ENCODE data around the gene GOLPH3.
"Not testable (repeated sequence)": the region's sequence is repeated elsewhere in the genome, so short reads cannot be mapped to it uniquely, and the experiment has no call there.

The GOLPH3 gene

DNA sequence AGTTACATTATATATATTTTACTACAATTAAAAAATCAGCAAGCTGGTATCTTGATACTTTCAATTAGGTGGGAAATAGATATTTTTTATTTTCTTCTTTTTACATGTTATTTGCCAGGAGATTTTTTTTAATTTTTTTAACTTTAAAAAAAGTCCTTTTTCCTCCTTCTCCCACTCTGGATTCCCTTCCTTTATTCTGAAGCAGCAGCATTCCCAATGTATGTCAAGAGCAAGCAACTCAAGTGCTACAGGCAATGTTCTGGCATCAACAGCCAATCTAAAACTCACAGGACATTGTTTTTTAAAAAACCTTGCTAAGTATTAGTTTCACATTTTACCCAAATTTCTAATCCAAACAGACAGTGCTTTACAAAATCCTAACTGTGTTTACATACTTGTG, 41.4 kb downstream of the GOLPH3 start:
- DNase-seq = no peak

DNA sequence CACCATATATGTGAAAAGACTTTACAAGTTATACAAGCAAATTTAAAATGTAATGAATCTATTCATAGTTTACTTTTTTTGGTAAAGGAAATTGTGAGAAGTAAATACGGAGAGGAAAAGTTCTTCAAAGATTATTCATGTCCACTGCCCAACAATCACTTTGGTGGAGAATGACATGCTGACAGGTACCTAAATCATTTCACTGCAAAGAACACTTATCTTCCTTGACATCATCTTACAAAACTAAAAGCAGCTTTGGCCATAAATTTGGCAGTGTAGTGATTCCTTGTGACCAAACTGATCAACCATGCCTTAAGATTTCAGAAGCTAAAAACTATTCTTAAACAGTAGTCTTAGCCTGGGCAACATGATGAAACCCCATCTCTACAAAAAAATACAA, 42.5 kb downstream of the GOLPH3 start:
- DNase-seq = no peak

DNA sequence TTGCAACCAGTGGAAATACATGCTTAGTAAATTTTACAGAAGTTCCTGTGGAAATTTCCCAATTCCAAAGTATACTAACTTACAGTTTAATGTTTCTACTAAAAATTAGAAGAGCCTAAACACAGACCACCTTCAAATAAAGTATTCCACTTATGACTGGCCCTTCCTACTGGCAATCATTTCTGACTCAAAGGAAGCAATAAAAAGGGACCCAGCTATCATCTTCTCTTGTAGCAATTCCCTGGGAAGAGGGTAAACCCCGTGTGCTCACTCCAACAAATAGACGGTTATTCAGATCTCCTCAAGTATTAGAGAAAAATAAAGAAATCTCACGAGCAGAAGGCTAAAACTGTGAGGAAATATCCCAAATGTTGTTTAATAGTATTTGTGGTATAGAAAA, 43.3 kb downstream of the GOLPH3 start:
- no peak for DNase-seq

DNA sequence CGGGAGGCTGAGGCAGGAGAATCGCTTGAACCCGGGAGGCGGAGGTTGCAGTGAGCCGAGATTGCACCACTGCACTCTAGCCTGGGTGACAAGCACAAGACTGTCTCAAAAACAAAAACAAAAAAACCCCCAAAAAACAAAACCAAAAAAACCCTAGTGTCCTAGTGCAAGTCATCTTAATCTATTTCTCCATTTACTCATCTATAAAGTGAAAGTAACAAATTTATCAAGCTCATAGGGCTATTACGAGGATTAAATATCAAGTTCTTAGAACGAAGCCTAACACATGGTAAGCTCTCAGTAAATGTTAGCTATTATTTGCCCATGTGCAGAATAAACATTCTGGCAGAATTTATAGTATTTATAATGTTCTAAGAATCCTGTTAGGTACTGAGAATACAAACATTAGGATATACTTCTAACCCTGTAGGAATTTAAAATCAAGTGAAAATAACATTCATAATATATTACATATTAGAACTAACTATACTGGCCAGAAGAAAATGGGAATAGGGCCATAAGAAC, 45.0 kb downstream of the GOLPH3 start:
- no peak for DNase-seq

DNA sequence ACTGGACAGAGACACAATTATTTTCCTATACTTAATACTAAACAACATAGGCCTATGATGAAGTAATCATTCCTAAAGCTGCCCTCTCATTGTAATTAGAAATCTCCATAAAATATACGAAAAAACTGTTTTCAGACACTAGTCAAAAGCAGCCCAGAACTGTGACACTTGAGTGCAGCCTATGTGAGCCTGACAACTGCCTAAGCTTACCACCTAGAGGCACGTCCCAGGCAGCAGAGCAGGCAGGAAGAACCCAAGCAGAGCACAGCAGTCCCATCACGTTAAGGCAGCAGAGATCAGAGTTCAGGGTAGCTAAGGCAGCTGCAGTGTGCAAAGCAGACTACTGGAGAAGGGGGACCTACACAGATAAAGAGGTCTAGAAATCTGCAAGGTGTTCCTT, 46.4 kb downstream of the GOLPH3 start:
- no peak for DNase-seq

DNA sequence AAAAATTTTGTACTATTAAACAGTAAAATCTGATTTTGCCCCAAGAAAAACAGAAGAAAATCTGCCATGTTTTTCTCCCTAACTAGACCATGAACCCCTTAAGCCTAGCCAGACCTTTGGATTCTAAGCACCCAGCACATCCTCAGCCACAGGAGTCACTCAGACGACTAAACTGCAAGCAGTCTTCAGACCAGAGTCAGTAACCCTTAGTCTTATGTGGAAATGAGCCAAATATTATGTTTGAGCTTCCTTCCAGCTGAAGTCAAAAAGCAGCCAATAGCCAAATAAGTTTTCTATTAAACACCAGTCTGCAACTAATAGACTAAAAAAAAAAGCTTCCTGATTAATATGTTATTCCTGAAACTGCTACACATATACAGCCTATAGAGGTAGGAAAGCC, 47.4 kb downstream of the GOLPH3 start:
- DNase-seq = no peak

DNA sequence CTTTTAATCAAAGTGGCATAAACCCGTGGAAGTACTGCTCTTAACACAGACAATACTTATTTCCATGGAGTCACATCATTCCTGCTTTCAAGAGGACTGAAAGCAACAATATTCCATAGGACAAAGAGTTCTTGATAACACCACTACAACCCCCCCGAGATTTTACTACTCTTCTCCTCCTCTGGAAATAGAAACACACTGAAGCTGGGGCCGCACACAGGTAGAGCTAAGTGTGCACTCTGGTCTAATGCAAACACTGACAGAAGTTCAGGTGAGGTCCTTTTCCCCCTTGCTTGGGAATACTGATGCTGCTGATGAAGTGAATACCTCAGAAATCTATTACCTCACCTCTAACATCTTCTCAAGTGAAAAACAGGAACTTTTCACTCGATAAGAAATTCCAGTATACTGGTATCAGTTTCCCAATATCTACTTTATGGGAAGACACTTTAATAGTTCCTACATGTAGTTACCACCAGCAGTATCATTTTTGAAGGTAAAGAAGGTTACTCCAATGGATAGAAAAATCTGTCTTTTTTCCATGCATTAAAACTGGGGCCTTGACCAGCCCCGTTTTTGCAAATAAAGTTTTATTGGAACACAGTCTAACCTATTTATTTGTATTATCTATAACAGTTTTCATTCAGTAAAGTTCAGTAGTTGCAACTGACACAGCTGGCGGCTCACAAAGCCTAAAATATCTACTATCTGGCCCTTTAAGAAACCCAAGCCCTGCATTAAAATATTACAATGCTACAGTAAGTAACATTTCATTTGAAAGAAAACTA, 50.0 kb downstream of the GOLPH3 start:
- DNase-seq = no peak

DNA sequence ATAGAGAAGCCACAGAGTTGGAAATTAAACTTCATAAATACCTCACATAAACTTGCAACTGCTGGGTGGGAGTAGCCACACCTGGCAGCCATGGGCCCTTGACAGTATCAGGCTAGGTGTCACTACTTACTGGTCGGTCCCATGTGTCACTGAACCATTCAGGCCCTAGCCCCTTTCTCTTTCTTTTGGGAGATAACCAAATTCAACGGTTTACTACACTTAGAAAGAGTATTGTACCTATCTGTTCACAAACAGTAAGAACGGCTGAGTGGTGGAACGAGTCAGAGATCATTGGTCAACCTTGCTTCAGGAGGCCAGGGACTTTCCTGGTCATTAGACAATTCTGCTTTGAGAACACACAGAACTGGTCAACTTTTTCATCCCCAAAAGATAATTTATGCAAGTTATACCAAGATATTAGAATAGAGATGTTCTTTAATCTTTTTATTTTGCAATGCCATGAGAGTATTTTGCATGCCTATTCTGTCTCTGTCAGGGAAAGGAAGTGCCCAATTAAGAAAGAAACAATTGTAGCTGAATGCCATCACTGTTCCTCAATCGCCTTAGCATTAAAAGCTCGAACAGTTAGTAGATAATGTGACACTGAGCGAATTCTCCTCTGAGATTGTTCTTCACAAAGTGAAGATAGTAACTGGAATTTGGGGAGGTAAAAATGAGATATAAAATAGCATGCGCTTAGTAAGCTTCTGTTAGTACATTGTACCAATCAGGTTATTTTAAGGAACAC, 50.9 kb downstream of the GOLPH3 start:
- DNase-seq = peak; percentile 6 to 20

DNA sequence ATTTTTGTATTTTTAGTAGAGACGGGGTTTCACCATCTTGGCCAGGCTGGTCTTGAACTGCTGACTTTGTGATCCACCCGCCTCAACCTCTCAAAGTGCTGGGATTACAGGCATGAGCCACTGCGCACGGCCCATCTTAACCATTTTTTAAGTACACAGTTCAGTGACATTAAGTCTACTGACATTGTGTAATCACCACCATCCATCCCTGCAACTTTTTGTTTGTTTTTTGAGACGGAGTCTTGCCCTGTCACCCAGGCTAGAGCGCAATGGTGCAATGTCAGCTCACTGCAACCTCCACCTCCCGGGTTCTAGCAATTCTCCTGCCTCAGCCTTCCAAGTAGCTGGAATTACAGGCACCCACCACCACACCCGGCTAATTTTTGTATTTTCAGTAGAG, 55.2 kb downstream of the GOLPH3 start:
- not testable (repeated sequence) for DNase-seq

DNA sequence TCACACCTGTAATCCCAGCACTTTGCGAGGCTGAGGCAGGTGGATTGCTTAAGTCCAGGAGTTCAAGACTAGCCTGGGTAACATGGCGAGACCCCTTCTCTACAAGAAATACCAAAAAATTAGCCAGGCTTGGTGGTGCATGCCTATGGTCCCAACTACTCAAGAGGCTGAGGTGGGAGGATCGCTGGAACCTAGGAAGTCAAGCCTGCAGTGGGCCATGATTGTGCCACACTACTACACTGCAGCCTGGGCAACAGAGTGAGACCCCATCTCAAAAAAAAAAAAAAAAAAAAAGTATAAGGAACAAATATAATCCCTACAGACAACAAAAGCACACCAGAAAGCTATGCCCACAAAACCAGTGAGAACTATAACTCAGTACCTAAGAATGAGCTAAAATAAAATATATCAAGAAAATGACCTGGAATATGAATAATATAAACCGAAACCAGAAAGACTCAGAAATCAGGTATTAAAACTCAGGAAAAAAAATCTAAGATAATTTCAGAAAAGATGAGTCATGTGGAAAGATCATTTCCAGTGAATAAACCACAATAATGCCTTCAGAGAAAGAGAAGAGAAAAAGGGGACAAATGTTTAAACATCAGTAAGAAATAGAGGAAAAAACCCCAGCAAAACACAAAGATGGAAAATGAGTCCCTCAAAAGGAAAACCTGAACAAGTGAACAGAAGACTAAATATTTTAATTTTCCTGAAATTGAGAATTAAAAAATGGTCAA, 57.4 kb downstream of the GOLPH3 start:
- no peak for DNase-seq

DNA sequence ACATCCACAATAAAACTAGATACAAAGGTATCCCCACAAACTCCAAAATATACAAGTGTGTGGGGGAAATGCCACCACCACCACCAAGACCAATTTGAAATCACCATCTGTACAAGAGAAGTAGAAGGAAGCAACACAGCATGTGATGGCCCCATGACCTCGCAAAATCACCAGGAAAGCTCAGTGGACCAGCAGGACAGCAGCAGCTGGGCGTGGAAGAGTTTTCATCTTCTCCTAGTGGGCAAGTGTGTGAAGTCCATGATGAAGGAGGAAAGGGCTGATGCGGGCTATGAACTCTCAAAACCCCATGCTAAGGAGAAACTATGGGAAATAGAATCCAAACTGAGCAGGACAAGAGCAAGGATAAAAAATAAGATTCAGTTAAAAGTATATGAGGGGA, 58.1 kb downstream of the GOLPH3 start:
- peak; percentile 54 to 73 for DNase-seq

DNA sequence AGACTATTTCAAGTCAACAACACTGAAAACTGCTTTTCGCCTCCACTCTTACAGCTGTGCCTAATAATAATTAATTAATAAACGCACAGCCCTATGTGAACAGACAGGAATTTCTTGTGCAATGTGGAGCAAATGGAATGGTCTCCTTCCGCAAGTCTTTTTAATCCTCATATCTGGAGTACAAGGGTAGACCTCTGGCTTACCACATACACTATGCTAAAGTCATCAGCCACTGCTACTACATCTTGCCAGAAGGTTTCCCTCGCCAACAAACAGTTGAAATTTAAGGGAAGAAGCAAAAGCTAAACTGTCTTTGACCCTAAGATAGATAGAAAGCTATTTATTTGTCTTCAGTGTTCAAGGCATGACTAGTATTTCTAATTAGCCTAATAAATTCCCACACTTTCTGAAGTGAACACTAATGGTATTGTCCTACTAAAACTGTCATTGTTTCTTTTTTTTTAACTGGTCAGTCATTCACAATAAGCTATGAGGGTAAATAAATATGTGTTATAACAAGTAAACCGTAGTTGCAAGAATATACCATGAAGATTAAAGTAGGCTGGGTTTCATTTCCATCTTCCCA, 63.9 kb downstream of the GOLPH3 start:
- DNase-seq = no peak

DNA sequence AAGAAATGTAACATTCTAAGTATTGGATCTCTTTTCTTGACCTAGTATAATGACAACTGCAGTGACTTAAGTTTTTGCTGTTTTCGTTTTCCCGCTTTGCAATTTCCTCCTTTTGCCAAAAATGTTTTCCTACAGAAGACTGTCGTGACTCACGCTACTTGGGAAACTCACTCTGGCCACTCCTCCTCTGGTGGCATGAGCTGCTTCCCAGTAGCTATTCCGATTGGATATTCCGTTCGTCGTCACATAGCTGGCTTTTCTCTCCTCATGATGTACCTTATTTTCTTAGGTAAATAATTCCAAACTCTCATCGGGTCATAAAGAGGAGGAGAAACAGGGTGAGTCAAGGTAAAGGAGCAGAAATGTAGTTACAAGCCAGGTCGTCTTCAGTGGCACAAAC, 64.9 kb downstream of the GOLPH3 start:
- no peak for DNase-seq

DNA sequence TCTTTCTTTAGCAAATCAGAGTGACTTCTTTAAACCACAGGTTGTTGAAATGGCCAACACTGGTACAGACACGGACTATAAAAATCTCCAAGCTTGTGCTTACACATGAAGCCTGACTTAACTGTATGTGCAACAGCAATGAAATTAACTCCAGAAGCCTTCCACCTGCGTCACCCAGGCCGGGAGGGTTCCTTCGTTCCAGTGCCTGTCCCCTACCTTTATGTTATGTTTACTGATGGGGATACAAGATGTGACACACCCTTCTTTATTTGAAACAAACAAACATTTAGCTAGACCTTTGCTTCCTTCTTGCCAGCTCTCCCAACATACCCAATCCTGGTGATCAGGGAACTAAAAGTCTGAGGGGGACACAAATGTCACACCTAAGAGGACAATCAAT, 66.0 kb downstream of the GOLPH3 start:
- DNase-seq = no peak

DNA sequence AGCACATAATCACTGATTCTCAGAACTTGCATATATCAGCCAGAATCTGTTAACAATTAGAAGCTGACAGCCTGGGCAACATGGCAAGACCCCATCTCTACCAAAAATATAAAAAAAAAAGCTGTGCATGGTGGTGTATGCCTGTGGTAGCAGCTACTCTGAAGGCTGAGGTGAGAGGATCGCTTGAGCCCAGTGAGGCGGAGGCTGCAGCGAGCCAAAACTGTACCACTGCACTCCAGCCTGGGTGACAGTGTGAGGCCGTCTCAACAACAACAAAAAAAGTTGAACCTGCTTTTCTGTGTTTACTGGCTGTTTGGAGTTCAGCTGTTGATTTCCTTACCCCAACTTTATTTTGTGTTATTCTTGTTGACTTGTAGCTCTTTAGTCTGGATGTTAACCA, 66.8 kb downstream of the GOLPH3 start:
- no peak for DNase-seq

DNA sequence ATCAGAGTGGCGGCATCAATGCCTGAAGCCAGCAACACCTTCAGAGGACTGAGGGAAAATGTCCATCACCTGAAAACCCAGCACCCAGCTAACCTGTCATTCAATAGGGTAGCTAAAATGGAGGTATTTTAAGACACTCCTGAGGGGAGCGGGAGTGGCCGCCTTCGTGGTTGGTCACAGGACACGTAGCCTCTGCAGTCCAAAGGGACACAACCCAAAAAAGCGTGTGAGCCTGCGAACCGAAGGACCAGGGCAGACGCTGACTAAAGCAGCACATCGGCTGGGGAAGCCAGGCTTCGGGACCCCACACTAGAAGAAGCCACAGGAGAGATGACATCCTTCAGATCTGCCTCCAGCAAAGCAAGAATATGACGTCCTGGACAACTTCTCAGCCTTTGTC, 70.6 kb downstream of the GOLPH3 start:
- no peak for DNase-seq

DNA sequence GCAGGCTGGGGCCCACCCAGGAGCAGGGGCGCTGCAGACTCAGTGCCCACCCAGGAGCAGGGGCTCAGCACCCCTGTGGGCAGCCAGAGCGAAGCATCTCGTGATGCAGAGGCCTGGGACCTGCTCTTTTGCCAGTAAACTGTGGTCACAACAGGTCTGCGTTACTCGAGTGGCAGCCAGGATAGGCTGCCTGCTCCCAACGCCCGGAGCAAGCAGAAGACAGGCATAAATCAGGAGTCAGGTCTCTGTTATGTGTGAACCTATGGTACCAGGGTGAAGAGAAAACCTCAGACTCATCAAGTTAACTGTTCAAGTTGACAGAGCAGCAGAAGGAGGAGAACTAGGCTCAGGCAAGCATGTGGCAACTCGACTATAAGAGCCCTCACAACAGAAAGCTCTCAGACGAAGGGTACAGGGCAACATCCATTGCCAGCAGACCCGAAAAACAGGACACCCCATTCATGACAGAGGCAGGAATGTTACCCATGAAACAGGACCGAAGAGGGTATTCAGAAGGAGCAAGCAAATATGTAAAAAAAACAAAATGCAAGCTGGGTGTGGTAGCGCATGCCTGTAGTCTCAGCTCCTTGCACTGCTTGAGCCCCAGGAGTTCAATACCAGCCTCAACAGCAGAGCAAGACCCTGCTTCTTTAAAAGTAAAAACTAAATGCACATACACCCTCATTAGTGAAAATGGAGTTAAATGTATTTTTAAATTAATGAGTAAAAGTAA, 71.7 kb downstream of the GOLPH3 start:
- no peak for DNase-seq

DNA sequence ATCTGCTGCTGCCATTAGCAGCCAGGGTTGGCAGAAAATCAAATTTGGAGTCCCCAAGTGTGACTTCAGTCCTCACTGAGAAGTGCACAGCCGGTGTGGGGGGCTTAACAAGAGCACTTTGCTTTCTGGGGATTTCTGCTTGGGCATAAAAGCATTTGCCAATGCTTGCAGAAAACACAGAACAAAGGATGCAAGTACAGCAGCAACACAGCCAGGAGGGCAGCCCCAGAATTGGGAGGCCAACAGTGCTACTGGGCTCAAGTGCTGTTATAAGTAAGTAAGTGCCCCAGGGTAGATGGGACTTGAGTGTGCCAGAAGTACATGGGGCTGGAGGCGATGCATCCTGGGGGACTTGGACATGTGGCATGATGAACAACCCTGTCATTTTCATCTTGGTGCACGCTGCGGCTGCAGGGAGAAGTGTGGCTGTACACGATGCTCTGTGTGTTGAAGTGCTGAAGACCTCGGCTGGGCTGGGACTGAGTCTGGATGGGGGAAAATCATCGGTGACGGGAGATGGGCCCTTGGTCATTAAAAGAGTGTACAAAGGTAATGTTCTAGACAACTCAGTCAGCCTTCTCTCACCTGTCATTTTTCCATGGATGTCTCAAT, 73.3 kb downstream of the GOLPH3 start:
- no peak for DNase-seq

DNA sequence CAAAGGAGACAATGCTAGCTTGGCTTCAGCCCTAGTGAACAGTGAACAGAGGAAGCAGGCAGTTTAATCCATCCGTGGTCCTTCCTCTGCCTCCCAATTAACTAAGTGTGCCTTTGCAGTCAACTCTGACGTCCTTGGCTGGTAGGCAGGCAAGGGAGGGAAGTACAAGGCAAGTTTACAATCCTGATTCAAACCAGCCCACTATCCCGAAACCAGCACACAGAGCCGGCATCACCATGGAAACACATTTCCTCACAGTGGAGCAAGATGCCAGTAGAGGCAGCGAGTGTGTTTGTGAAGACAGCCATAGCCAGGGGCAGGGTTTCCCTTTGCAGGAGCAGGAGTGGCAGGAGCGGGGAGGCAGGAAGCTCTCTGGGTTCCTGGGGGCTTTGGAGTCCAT, 73.9 kb downstream of the GOLPH3 start:
- DNase-seq = no peak

DNA sequence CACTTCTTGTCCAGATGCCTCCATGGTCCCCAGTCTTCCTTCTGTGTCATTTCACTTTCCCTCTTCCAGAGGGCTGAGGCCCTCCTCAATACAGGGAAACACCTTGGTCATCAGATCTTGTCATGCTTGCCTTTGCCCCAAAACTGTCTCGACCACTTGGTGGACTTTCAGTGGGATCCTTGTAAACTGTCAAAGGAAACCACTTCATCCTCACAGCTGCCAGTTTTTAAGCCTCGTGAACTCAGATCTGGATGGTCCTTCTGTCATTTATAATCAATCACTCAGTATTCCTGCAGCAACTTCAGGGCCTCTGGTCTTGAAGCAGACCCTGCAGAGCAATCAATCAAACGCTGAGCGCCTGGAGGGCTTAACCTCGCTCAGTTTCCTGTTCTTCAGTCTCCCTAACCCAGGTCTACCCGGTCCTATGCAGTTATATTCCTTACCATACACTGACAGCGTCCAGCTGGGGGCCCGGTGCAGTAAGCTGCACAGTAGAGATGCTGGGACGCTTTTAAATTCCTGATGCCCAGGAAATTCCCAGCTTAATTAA, 74.6 kb downstream of the GOLPH3 start:
- DNase-seq = no peak

DNA sequence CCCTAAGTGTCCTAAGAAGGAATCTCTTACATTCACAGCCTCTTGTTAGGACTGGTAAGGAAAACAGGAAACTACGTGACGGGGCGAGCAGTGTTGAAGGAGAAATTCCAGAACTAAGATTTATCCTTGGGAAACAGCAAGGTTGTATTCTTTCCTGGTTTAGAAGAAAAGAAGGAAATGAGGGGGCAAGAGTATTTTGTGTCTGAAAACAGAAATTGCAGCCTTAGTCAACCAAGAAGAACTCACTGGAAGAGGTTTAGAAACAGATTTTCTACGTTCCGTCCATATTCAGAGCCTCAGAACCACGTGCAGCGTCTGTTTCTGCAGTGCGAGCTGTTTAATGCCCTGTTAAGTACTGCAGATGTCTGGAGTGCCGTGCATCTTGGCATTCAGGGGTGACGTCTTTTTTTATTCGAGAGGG, 75.2 kb downstream of the GOLPH3 start:
- DNase-seq = no peak
